GM23338 (cell line): Measurements from ENCODE around the gene RUNX1. TPM values are rescaled to one million over a fixed set of nuclear protein-coding genes. Genes with fewer than 3 reads are reported as not detected.

Experiments used
- ATAC-seq: fragments of 200-7000 bp; cut with Tn5 transposase; 3 replicates; pipeline ENCODE4 v1.9.1; 2020
- DNase-seq: peaks from one replicate; pipeline ENCODE4 v3.0.0-alpha.2; 2015; ENCODE audit warnings: low spot score
- H2AFZ ChIP-seq: fragments of 200-600 bp; sonication (generic); 2 replicates; pipeline ENCODE4 v1.8.0; 2016; ENCODE audit warnings: antibody characterized with exemption, mild to moderate bottlenecking, moderate library complexity
- H3F3A ChIP-seq: fragments of 200-600 bp; sonication (generic); replicated peaks from 2 replicates; pipeline ENCODE4 v1.8.0; 2017; ENCODE audit warnings: antibody characterized with exemption, mixed run types, low read depth
- H3K27ac ChIP-seq: fragments of 200-600 bp; sonication (generic); 2 replicates; pipeline ENCODE4 v1.6.1; 2016; ENCODE audit warnings: low read depth
- H3K27me3 ChIP-seq: fragments of 200-600 bp; sonication (generic); 2 replicates; pipeline ENCODE4 v1.8.0; 2016; ENCODE audit warnings: mild to moderate bottlenecking, mixed run types, moderate library complexity; ENCODE audit not compliant: insufficient read depth
- H3K36me3 ChIP-seq: fragments of 200-600 bp; sonication (generic); 2 replicates; pipeline ENCODE4 v1.8.0; 2016; ENCODE audit warnings: mild to moderate bottlenecking; ENCODE audit not compliant: insufficient read depth
- H3K4me1 ChIP-seq: fragments of 200-600 bp; sonication (generic); 2 replicates; pipeline ENCODE4 v1.8.0; 2016; ENCODE audit warnings: mild to moderate bottlenecking, moderate library complexity; ENCODE audit not compliant: insufficient read depth
- H3K4me2 ChIP-seq: fragments of 200-600 bp; sonication (generic); 2 replicates; pipeline ENCODE4 v1.7.1; 2017; ENCODE audit warnings: mixed run types
- H3K4me3 ChIP-seq: fragments of 200-600 bp; sonication (generic); 2 replicates; pipeline ENCODE4 v1.6.1; 2016; ENCODE audit warnings: mixed run types
- H3K79me2 ChIP-seq: fragments of 200-600 bp; sonication (generic); replicated peaks from 2 replicates; pipeline ENCODE4 v1.8.0; 2017; ENCODE audit warnings: mild to moderate bottlenecking; ENCODE audit not compliant: insufficient read depth
- H3K9me2 ChIP-seq: fragments of 200-600 bp; sonication (generic); 2 replicates; pipeline ENCODE4 v1.8.0; 2017; ENCODE audit not compliant: insufficient read depth
- H4K20me1 ChIP-seq: fragments of 200-600 bp; sonication (generic); replicated peaks from 2 replicates; pipeline ENCODE4 v1.8.0; 2017; ENCODE audit warnings: mild to moderate bottlenecking; ENCODE audit not compliant: insufficient read depth
- H3K27ac Mint-ChIP-seq: 2 replicates; pipeline ENCODE4 v1.8.0; 2020; ENCODE audit warnings: inconsistent platforms, mild to moderate bottlenecking, moderate library complexity, mixed read lengths
- H3K27me3 Mint-ChIP-seq: 3 replicates; pipeline ENCODE4 v1.8.0; 2022; ENCODE audit warnings: low read depth, mild to moderate bottlenecking, moderate library complexity, mixed read lengths, inconsistent platforms; ENCODE audit not compliant: insufficient read depth, poor library complexity
- H3K36me3 Mint-ChIP-seq: 3 replicates; pipeline ENCODE4 v1.8.0; 2021; ENCODE audit warnings: low read depth, mild to moderate bottlenecking, inconsistent platforms, moderate library complexity, mixed read lengths
- H3K4me1 Mint-ChIP-seq: 3 replicates; pipeline ENCODE4 v1.8.0; 2020; ENCODE audit warnings: mild to moderate bottlenecking, inconsistent platforms, mixed read lengths
- H3K4me3 Mint-ChIP-seq: 3 replicates; pipeline ENCODE4 v1.8.0; 2021; ENCODE audit warnings: moderate library complexity, mild to moderate bottlenecking, inconsistent platforms, mixed read lengths
- H3K9me3 Mint-ChIP-seq: 3 replicates; pipeline ENCODE4 v1.8.0; 2020; ENCODE audit warnings: moderate library complexity, mild to moderate bottlenecking, inconsistent platforms, mixed read lengths
- EZH2 ChIP-seq: fragments of 200-600 bp; sonication (generic); IDR thresholded peaks from one replicate; pipeline ENCODE4 v1.8.0; 2017; ENCODE audit warnings: antibody characterized with exemption, mild to moderate bottlenecking, low read depth; ENCODE audit not compliant: unreplicated experiment
- EZH2phosphoT487 ChIP-seq: fragments of 200-600 bp; sonication (generic); IDR thresholded peaks from one replicate; pipeline ENCODE4 v1.8.1; 2018; ENCODE audit warnings: antibody characterized with exemption; ENCODE audit not compliant: unreplicated experiment
- JUNB ChIP-seq: IDR thresholded peaks from one replicate; pipeline ENCODE4 v1.6.1; 2016; ENCODE audit warnings: antibody characterized with exemption; ENCODE audit not compliant: unreplicated experiment
- NANOG ChIP-seq: IDR thresholded peaks from 2 replicates; pipeline ENCODE4 v1.6.1; 2016; ENCODE audit warnings: antibody characterized with exemption, borderline replicate concordance
- POLR2AphosphoS5 ChIP-seq: IDR thresholded peaks from 2 replicates; pipeline ENCODE4 v1.6.1; 2016; ENCODE audit warnings: antibody characterized with exemption, low read depth
- STAT1 ChIP-seq: IDR thresholded peaks from one replicate; pipeline ENCODE4 v1.6.1; 2016; ENCODE audit warnings: antibody characterized with exemption; ENCODE audit not compliant: unreplicated experiment
- ZNF331 ChIP-seq: fragments of 250-450 bp; sonication (Bioruptor Pico); IDR thresholded peaks from 2 replicates; pipeline ENCODE4 v1.5.0; 2020; ENCODE audit warnings: low read depth, mild to moderate bottlenecking, moderate library complexity
- polyA plus RNA-seq: library from polyadenylated mRNA; unstranded; fragments of >200 nt; fragmentation: Nextera tagmentation; extraction: Ambion mirVana; gene quantifications from 2 replicates; pipeline ENCODE4 v1.2.1, GENCODE V29; 2016
- total RNA-seq: library from RNA; depleted of rRNA; stranded (reverse); fragments of >200 nt; shearing (Covaris generic); gene quantifications from 2 replicates; pipeline ENCODE4 v1.2.3, GENCODE V29; 2014
- TF ChIP-seq, protein P1 (sequence below): IDR thresholded peaks from 2 replicates; pipeline ENCODE4 v1.6.1; 2016; ENCODE audit warnings: antibody characterized with exemption
- TF ChIP-seq, protein P2 (sequence below): IDR thresholded peaks from one replicate; pipeline ENCODE4 v1.6.1; 2018; ENCODE audit warnings: antibody characterized with exemption; ENCODE audit not compliant: unreplicated experiment

RUNX1 gene
- total and polyA plus RNA-seq, 2 experiments from 2014 or later = 0.29 to 1.1 TPM

DNA sequence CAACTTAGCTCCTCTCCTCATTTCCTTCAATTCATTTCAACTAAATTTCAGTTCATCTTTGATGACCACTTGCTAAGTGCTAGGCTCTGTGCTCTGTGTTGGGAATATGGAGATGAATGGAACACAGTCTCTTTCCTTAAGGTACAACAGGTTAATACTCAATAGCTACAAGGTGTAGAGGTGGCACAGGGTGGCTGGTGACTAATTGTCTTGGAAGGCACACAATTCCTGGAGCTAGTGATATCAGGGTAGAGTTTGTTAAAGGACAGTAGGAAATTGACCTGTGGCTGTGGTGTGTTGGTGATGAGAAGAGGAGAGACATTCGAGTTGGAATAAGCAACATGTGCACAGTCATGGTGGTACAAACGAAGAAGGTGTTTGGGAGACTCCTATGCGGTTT is 124.9 kb downstream of the RUNX1 start:
- Histone ChIP-seq H3K9me2 (peaks cover 8% of the 10 kb centered on the region), H3K4me3 (no peak overlapping the region), H4K20me1 (no peaks in the 10 kb centered on the region), H3K4me2 (no peak overlapping the region), H3K36me3 (no peaks in the 10 kb centered on the region), H3K27me3 (no peaks in the 10 kb centered on the region), H3F3A (no peaks in the 10 kb centered on the region), H2AFZ (no peak overlapping the region), H3K79me2 (no peaks in the 10 kb centered on the region), H3K4me1 (no peaks in the 10 kb centered on the region), H3K27ac (no peak overlapping the region)
- DNase-seq (no peak), ATAC-seq (no peak)
- no peak for TF ChIP-seq EZH2
- TF ChIP-seq NANOG = no peak
- no peak for TF ChIP-seq POLR2AphosphoS5
- Mint-ChIP-seq H3K27me3 (peaks cover 2% of the 10 kb centered on the region), H3K9me3 (no peaks in the 10 kb centered on the region), H3K27ac (no peak overlapping the region), H3K4me3 (no peak overlapping the region), H3K4me1 (no peaks in the 10 kb centered on the region), H3K36me3 (no peaks in the 10 kb centered on the region; the same call in 2 of the 3 replicates)

GRCh38 chr21:34923626-34924025 is 125.5 kb downstream of the RUNX1 start:
- H3K4me2 ChIP-seq = no peak overlapping the region
- H3K9me2 ChIP-seq = peaks cover 8% of the 10 kb centered on the region
- no peak overlapping the region for H2AFZ ChIP-seq
- TF ChIP-seq, protein P1, sequence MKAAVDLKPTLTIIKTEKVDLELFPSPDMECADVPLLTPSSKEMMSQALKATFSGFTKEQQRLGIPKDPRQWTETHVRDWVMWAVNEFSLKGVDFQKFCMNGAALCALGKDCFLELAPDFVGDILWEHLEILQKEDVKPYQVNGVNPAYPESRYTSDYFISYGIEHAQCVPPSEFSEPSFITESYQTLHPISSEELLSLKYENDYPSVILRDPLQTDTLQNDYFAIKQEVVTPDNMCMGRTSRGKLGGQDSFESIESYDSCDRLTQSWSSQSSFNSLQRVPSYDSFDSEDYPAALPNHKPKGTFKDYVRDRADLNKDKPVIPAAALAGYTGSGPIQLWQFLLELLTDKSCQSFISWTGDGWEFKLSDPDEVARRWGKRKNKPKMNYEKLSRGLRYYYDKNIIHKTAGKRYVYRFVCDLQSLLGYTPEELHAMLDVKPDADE = no peak
- no peak for TF ChIP-seq EZH2
- no peak for TF ChIP-seq JUNB
- TF ChIP-seq STAT1 = no peak
- no peak for TF ChIP-seq NANOG
- no peak for ATAC-seq
- no peaks in the 10 kb centered on the region for H3K27me3 ChIP-seq
- no peaks in the 10 kb centered on the region for H4K20me1 ChIP-seq
- H3K4me3 ChIP-seq = no peak overlapping the region
- H3K79me2 ChIP-seq = no peaks in the 10 kb centered on the region
- no peak overlapping the region for H3K27ac ChIP-seq
- H3K4me1 ChIP-seq = no peaks in the 10 kb centered on the region
- H3K27ac Mint-ChIP-seq = no peak overlapping the region
- no peaks in the 10 kb centered on the region for H3K36me3 ChIP-seq
- H3K27me3 Mint-ChIP-seq = peaks cover 2% of the 10 kb centered on the region
- no peak overlapping the region for H3K4me3 Mint-ChIP-seq
- H3K9me3 Mint-ChIP-seq = no peaks in the 10 kb centered on the region
- H3F3A ChIP-seq = no peaks in the 10 kb centered on the region
- H3K4me1 Mint-ChIP-seq = no peaks in the 10 kb centered on the region
- no peak for DNase-seq
- H3K36me3 Mint-ChIP-seq = no peaks in the 10 kb centered on the region; the same call in 2 of the 3 replicates

GRCh38 chr21:34923202-34923601 is 125.9 kb downstream of the RUNX1 start:
- Histone ChIP-seq H3K36me3 (no peaks in the 10 kb centered on the region), H4K20me1 (no peaks in the 10 kb centered on the region), H3K27me3 (no peaks in the 10 kb centered on the region), H3K4me3 (no peak overlapping the region), H3F3A (no peaks in the 10 kb centered on the region), H3K79me2 (no peaks in the 10 kb centered on the region), H3K27ac (no peak overlapping the region), H3K4me2 (no peak overlapping the region), H3K9me2 (peaks cover 8% of the 10 kb centered on the region), H3K4me1 (no peaks in the 10 kb centered on the region), H2AFZ (no peak overlapping the region)
- DNase-seq = no peak
- Mint-ChIP-seq H3K4me1 (no peaks in the 10 kb centered on the region), H3K27me3 (peaks cover 2% of the 10 kb centered on the region), H3K27ac (no peak overlapping the region), H3K36me3 (no peaks in the 10 kb centered on the region; the same call in 2 of the 3 replicates), H3K4me3 (no peak overlapping the region), H3K9me3 (no peaks in the 10 kb centered on the region)
- no peak for ATAC-seq
- no peak for TF ChIP-seq POLR2AphosphoS5
- no peak for TF ChIP-seq NANOG
- no peak for TF ChIP-seq EZH2phosphoT487
- no peak for TF ChIP-seq ZNF331
- TF ChIP-seq, protein P2, sequence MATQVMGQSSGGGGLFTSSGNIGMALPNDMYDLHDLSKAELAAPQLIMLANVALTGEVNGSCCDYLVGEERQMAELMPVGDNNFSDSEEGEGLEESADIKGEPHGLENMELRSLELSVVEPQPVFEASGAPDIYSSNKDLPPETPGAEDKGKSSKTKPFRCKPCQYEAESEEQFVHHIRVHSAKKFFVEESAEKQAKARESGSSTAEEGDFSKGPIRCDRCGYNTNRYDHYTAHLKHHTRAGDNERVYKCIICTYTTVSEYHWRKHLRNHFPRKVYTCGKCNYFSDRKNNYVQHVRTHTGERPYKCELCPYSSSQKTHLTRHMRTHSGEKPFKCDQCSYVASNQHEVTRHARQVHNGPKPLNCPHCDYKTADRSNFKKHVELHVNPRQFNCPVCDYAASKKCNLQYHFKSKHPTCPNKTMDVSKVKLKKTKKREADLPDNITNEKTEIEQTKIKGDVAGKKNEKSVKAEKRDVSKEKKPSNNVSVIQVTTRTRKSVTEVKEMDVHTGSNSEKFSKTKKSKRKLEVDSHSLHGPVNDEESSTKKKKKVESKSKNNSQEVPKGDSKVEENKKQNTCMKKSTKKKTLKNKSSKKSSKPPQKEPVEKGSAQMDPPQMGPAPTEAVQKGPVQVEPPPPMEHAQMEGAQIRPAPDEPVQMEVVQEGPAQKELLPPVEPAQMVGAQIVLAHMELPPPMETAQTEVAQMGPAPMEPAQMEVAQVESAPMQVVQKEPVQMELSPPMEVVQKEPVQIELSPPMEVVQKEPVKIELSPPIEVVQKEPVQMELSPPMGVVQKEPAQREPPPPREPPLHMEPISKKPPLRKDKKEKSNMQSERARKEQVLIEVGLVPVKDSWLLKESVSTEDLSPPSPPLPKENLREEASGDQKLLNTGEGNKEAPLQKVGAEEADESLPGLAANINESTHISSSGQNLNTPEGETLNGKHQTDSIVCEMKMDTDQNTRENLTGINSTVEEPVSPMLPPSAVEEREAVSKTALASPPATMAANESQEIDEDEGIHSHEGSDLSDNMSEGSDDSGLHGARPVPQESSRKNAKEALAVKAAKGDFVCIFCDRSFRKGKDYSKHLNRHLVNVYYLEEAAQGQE = no peak
- TF ChIP-seq, protein P1 = no peak
- TF ChIP-seq STAT1 = no peak
